Effector CD8-positive, alpha-beta T cell (primary cell): Measurements from ENCODE around the gene NAXD.
"Not testable (repeated sequence)": the region's sequence is repeated elsewhere in the genome, so short reads cannot be mapped to it uniquely, and the experiment has no call there.

ENCODE experiments used
- DNase-seq: peaks from one replicate; lab custom pipeline; 2025; lab: John Stamatoyannopoulos, UW

NAXD gene

DNA sequence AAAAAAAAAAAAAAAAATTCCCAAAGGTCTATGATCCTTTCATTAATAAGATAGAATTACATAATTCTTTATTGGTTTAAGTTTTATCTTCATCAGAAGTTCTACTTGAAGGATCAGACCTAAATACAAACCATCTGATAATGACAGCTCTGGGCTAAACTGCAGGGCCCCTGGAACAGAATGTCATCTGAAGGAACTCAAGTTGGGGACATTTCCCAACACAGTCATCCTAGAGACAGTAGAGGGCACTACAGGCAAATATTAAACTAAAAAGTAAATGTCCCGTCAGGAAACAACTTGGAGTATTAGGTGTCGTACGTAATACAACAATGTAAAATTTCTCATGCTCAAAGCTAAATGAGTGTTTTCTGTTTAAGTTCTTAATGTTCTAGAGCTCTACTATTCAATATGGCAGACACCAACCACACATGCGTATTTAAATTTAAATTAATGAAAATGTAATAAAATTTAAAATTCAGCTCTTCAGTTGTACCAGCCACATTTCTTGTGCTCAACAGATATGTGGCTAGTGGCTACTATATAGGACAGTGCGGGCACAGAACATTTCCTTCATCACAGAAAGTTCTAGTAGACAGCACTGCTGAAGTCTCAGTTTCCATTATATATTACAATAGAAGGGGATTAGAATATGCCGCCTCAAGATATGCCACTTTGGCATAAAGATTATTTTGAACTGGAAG, 21.8 kb upstream of the NAXD start:
- DNase-seq = no peak

DNA sequence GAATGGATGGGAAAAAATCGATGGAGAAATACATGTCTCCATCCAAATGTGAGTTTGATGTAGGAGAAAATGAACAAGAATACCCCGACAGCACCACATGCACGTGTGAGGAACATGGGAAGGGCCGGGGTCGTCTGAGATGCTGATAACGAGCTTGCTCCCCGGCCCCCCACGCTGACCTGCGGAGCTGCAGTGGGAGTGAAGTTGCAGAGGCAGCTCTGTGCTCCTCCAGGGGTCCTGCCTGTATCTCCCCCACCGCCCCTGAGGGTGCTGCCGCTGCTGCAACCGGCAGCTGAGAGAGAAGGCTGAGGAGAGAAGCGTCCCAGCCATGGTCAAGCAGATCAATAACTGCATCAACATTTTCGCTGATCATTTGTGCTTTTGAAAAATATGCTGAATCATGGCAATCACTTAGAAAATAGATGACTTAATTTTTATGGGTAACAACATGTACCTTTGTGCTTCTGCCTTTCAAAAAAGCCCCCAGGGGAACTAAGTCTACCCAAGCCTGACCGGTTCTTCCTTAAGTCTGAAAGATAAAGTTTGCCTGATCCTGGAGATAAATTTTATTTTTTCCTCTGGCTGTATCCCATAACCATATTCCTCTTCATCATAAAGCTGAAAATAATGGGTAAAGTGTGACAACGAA, 18.2 kb upstream of the NAXD start:
- no peak for DNase-seq

DNA sequence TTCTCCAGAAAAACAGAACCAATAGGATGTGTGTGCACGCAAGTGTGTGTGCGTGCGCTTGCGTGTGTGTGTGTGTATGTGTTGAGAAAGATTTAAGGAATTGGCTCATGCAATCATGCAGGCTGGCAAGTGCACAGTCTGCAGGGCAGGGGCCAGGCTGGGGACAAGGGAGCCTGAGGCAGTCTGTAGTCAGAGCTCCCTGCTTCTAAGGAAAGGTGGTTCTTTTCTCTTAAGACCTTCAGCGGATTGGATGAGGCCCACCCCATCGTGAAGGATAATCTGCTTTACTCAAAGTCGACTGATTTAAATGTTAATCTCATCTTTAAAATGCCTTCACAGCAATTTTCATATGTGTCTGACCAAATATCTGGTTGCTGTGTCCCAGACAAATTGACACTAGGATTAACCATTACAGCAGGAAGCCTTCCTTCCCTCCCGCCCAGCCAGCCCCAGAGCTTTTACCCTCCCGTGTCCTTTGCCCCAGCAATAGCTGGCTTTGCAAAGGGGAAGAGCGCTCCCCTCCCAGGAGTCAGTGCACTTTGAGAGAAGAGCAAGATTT, 15.0 kb upstream of the NAXD start:
- no peak for DNase-seq

DNA sequence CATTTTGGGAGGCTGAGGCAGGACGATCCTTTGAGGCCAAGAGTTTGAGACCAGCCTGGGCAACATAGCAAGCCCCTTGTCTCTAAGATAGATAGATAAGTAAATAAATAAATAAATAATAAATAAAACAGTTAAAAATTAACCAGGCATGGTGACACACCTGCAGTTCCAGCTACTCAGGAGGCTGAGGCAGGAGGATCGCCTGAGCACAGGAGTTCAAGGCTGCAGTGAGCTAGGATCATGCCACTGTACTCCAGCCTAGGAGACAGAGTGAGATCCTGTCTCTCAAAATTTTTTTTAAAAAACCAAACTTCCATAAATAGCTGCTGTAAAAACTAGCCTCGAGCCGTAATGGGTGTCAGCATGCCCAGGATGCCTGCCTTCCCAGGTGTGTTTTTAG, 14.4 kb upstream of the NAXD start:
- DNase-seq = no peak

DNA sequence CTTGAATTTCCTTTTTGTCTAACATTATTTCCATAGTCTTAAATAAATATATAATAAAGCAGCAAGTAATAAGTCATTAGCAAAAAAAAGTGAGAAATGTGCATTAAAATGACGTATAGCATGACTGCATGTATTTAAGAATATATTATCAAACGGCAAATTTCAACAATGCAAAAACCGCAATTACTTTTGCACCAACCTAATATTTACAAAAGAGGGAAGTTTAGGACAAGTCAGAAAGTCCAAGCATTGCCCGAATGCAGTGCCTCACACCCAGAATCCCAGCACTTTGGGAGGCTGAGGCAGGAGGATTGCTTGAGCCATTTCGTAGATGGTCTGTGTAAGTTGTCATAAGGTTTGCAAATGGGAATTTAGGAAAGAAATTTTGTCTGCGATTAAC, 10.2 kb upstream of the NAXD start:
- DNase-seq = no peak

DNA sequence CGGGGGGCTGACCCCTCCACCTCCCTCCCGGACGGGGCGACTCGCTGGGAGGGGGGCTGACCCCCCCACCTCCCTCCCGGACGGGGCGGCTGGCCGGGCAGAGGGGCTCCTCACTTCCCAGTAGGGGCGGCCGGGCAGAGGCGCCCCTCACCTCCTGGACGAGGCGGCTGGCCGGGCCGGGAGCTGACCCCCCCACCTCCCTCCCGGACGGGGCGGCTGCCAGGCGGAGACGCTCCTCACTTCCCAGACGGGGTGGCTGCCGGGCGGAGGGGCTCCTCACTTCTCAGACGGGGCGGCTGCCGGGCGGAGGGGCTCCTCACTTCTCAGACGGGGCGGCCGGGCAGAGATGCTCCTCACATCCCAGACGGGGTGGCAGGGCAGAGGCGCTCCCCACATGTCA, 9.1 kb upstream of the NAXD start:
- not testable (repeated sequence) for DNase-seq

DNA sequence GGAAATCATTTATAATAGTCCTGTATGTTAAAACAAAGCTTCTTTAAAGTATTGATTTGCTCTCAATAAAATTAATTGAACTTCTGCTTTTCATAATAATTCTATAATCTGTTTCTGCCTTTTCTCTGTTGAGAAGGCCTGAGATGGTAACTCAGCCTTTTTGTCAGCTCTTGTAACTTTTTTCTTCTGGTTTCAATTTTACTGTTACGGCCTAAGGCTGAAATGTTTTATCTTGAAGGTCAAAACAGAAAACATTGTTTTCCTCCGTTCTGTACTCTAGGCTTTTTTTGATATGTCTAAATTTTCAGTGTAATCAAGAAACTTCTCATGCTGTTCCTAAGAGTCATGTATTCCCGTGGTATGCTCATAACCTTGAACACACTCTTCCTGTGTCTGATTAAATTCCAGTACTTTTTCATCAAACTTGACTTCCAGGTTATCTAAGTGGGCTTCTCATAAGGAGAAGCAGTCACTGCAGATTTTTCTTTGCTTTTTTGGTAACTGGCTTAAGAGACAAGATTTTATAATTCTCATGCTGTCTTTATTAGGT, 7.6 kb upstream of the NAXD start:
- no peak for DNase-seq

DNA sequence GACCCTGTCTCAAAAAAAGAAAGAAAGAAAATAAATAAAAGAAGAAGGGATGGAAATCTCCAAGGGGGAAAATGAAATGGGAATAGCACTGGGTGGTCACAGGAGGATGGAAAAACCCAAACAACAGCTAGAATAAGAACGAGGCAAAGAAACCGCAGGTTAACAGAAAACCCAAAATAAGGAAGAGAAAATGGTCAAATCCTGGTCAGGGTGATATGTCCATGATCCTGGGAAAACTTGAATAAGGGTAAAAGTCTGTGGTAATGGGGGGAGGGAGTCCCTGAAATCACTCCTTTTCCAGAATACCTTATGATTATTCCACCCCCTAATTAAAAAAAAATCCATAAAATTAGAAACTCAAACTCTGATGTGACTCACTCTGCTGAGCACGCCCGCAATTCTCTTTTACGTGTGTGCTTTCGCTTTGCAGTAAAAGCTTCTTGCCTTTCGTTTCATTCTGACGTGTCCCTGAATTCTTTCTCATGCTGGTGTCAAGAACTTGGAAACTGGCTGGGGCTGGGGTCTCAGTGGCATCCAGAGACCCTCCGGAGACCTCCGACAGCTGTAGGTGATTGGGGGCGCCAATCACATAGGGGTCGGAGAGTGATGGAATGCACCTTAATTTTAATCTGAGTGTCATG, 4.3 kb upstream of the NAXD start:
- DNase-seq = no peak

DNA sequence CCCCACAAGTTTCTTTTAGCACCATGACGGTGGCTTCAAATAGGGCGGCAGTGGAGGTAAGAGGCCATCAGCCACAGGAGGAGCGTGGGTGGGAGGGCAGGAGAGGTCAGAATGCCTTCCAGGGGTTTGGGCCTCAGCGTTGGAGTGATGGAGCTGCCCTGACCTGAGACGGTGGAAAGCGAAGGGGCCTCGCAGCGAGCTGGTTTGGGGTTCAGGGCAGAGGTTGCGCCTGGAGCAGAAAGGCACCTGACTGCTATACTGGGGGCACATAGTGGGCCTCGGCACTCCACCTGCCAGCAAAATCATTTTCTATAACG, 382 bp upstream of the NAXD start:
- DNase-seq = no peak

DNA sequence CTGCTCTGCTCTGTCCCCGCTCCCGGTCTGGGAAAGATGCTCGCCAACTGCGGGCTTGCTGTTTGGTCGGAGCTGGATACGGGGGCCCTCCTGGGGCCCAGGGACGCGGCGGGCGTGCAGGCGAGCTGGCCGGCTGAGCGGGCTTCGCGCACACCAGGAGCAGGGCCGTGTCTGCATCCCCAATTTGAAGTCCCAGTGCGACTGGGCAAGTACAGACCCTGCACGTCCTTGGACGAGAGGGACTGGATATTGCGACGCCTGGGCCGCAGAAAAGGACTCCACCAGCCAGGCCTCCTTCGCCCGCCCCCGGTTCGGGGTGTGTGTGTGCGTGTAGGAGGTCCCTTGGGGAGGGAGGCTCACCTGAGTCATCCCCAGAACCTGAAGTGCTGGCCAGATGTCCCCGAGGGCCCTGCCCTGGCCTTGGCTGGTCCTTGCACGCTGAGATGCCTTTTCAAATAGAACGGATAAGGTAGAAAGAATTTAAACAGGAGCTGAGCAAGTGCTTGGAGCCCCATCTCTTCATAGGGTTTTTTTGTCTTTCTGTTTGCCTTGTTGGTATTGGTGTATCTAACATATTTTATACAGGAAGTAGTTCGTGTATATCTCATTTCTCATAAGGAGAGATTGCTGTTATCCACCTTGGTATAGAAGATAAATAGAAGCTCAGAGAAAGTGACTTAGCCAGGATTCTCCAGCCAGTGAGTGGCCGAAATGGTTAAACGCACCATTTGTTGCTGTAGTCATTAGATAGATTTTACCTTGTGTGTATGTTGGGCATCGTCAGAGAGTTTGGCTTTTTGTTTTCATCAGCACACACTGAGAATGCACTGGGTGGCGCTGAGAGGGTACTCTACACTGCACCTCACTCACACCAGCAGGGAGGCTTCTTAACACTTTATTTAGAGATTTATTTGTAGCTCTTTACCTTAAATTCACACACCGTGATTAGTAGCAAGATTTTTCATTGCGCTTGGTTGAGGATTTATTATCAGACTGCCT, 1.1 kb downstream of the NAXD start:
- no peak for DNase-seq

DNA sequence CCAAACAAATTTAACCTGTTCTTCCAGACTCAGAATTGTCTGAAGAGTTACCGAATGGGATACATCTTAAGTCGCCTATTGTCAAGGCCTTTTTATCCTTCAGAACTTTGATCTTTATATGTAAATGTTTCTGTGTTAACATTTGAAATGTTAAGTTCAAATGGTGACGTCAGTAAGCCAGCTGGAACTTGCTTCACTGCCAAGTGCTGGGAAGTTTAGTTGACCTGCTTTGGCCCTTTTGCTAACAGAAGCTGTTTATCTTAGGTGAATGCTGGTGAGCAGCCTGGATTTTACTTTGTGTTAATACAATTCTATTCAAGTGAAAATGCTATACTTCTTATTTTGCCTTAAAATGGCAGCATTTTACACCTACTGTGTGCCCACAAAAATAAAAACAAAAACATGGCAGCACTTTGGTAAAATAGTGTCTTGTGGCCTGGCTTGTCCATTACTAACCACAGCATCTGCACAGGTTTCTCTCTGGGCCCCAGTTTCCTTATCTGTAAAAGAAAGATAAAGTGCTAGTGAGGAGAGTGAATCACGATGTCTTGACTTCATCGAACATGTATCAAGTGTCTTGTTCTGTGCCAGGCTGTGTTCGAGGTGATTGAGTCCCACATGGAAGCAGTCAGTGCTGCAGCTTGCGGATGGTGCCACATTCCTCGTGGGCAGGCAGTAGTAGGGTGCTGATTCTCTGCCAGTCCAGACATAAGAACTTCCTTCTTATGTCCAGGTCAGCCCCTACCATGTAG, 2.2 kb downstream of the NAXD start:
- no peak for DNase-seq

DNA sequence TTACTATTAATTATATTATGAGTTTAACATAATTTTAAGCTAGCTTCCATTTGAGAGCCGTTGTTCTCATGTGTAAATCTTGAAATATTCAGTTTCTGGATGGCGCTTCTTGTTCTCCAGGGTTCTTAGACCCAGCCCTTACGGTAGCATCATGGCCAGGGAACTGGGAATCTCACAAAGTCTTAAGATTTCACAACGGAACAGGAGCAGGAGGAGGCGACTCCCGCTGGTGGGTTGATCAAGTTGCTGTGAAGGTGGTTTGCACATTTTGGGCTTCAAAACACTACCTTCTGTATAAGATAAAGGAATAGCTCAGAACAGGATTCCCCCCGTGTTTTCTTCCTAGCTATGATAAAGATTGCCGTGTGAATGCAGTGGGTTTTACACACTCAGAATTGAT, 2.8 kb downstream of the NAXD start:
- DNase-seq = no peak

DNA sequence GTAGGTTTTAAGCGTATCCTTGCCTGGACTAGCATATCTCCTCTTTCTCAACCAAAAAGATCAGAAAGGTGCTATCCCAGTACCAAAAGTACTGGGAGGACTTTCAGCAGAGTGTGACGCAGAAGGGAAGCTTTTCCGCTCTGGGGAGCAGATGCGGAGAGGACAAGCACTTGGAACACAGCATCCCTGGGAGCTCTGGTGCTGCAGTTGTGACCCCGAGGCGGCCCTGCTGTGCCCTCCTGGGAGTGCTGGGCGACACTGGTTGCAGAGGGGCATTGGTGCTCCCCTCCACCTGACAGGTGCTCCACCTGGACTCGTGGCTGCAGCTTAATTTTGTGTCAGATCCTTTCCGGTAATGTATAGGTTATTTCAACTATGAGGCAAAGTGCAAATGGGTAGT, 3.4 kb downstream of the NAXD start:
- no peak for DNase-seq

DNA sequence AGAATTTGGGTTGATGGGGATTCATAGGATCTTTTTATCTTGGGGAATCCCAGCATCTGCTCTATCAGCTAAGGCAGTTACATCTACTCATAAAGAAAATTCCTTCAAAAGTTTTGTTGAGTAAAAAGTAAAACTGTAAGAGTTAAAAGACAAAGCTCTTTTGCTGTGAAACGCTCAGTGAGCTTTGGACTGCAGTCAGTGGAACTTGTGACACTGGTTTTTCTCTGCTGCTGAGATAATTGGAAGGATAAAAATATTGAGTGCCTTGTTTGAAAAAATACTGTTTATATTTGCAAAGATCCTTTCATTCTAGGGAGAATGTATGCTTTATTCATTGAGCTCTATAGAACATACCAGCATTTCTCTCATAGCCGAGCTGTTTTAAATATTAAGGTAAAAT, 5.3 kb downstream of the NAXD start:
- DNase-seq = no peak

DNA sequence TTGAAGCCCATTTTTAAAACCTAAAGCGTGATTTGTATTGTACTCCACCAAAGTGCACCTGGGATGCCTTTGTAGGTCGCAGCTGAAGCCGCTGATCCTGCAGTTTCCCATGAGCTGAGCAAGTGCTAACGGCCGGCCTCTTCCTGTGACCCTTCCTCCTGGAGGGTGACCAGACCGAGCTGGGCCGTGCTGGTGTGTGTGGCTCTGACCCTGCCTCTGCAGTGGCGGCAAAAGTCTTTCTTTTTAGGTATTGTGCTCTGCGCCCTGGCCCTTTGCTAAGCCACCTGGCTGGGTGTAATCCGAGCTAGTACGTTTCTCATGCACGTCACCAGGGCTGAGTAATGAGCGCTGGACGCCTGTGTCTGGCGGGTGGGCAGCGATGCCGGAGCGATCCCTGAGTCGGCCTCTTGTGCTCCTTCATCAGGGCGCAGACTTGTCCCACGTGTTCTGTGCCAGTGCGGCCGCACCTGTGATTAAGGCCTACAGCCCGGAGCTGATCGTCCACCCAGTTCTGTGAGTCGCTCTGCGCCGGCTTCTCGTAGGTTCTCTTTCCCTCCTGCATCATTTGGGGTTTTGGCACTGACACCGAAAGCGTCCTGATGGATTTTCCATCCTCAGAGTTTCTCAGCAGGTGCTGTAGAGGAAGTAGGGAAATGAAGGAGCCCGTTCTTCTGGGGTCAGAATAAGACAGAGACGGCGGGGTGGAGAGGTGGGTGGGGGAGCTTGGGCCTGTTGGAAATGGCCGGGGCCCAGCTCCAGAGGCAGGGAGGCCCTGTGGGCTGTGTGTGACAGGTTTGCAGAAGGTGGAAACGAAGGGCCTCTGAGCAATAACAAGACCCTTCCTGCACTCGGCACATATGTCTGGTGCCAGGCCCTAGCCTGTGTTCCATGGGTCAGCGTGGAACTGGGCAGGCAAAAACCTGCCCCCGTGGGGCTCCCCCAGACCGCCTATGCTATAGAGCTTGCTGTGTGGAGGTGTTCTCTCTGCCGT, 9.7 kb downstream of the NAXD start:
- no peak for DNase-seq

DNA sequence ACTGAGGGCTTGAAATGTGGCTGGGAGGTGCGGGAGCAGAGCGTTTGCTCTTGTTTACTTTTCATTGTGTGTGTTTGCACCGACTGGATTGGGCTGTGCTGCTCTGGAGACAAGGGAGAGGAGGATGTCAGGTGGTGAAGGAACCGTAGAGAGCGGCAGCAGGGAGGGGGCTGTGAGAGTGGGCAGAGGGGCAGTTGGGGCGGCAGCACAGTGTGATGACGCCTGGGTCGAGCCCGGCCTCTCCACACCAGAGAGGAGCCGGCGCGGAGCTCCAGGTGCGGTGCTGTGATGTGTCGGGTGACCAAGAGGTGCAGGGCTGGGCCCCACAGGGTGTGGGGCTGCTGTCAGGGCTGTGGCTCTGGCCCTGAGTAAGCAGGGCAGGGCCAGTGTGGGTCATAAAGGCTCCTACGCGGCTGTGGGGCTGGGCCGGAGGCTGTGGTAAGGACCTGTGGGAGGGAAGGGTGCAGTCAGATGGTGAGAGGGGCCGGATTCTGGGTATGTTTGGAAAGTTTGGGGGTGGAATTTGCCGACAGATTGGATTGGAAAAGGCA, 10.5 kb downstream of the NAXD start:
- DNase-seq = no peak

DNA sequence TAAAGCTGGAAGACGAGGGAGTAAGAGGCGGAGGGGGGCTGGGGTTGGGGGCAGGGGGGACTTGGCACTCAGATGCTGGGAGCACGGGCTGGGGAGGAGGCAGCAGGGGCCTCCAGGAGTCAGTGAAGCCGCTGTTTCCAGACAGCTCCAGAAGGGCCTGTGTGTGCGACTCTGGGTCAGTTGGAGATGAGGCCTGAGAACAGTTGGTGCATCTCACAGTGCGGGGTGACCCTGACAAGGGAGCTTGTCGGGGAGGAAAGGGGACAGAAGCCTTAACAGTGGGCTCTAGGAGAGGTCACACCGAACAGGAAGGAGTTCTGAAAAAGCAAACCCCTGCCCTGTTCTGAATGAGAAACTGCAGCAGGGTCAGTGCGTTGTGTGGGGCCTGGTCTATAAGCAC, 11.2 kb downstream of the NAXD start:
- DNase-seq = no peak

DNA sequence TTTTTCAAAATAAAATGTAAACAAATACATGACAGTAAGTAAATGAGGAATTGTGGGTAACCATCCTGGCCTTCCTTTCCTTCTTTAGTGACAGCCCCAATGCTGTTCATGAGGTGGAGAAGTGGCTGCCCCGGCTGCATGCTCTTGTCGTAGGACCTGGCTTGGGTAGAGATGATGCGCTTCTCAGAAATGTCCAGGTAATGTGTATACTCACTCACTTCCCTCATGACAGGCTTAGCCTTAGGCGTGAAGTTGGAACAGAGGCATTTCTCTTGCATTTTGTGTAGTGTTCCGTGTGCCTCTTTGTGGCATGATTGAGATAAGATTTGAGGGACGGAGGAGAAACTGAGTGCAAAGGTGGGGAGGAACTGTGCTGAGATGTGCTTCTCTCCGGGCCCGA, 12.0 kb downstream of the NAXD start:
- DNase-seq = no peak

DNA sequence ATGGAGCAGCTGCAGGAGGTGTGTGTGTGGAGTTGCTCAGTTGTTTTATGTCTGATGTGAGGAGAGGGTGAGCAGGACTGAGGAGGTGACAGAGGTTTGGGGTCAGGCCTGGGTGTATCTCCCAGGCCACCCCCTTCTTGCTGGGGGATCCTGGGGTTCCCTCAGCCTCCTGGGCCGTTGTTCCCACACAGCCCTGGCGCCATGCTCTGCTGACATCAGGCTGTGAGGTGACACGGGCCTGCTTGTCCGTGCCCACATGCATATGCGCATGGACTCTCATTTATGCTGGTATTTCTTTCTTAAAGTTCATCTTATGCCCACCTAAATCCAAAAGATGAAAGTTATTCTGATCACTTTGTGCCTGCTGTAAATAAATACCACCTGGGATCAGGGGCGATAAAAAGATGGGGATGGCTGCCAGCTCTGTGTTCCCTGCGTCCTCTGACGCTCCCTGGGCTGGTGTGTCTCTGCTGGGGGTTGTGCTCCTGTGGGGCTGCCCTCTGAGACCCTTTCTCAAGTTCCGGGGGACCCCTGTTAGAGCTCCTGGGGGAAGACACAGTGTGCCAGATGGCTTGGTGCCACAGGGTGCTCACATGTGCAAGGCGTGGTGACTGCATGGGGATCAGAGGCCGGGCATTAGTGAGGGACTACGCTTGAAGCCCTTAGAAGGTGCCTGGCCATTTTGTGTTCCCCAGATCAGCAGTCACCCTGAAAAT, 12.6 kb downstream of the NAXD start:
- DNase-seq = no peak
